ENCODE results near the gene ANKMY1. TPM values are rescaled to one million over a fixed set of nuclear protein-coding genes. Genes with fewer than 3 reads are reported as not detected.

ANKMY1 gene
- total RNA-seq, 1 donor from 2014 or later: 5.9 TPM

- intact Hi-C loops (cut with DNase I): no loop called here
- ATAC-seq (no peak), DNase-seq (ENCODE audit: missing footprints) (peak; percentile 48)
Observed at GRCh38 chr2:240450532-240451107, 107.2 kb downstream of the ANKMY1 start.

- intact Hi-C loops (cut with DNase I): no loop called here
- peak; percentile 11 for DNase-seq (ENCODE audit: missing footprints)
- no peak for ATAC-seq
Observed at GRCh38 chr2:240449764-240450531, 107.8 kb downstream of the ANKMY1 start.

- ATAC-seq (no peak), DNase-seq (ENCODE audit: missing footprints) (no peak)
- intact Hi-C loops (cut with DNase I): no loop called here
Observed at GRCh38 chr2:240448387-240449274, 109.2 kb downstream of the ANKMY1 start.

GRCh38 chr2:240447934-240448333 lies 109.9 kb downstream of the ANKMY1 start:
- DNase-seq (ENCODE audit: missing footprints) (no peak), ATAC-seq (no peak)
- intact Hi-C loops (cut with DNase I): no loop called here

GRCh38 chr2:240447331-240447730 lies 110.5 kb downstream of the ANKMY1 start:
- intact Hi-C loops (cut with DNase I): no loop called here
- no peak for DNase-seq (ENCODE audit: missing footprints)
- ATAC-seq: no peak

GRCh38 chr2:240446664-240447175 lies 111.1 kb downstream of the ANKMY1 start:
- DNase-seq (ENCODE audit: missing footprints) (no peak), ATAC-seq (no peak)
- intact Hi-C loops (cut with DNase I): no loop called here

GRCh38 chr2:240445961-240446663 lies 111.7 kb downstream of the ANKMY1 start:
- intact Hi-C loops (cut with DNase I): no loop called here
- no peak for DNase-seq (ENCODE audit: missing footprints)
- ATAC-seq: no peak

- DNase-seq (ENCODE audit: missing footprints): no peak
- intact Hi-C loops (cut with DNase I): no loop called here
- no peak for ATAC-seq
Observed at GRCh38 chr2:240444464-240444863, 113.3 kb downstream of the ANKMY1 start.

- intact Hi-C loops (cut with DNase I): no loop called here
- DNase-seq (ENCODE audit: missing footprints): no peak
- no peak for ATAC-seq
Observed at GRCh38 chr2:240443891-240444301, 113.9 kb downstream of the ANKMY1 start.

GRCh38 chr2:240442891-240443715 lies 114.7 kb downstream of the ANKMY1 start:
- intact Hi-C loops (cut with DNase I): no loop called here
- no peak for ATAC-seq
- DNase-seq (ENCODE audit: missing footprints): no peak

GRCh38 chr2:240441993-240442411 lies 115.8 kb downstream of the ANKMY1 start:
- DNase-seq (ENCODE audit: missing footprints) (no peak), ATAC-seq (no peak)
- intact Hi-C loops (cut with DNase I): no loop called here

GRCh38 chr2:240441326-240441992 lies 116.3 kb downstream of the ANKMY1 start:
- intact Hi-C loops (cut with DNase I): no loop called here
- peak; percentile 68 for DNase-seq (ENCODE audit: missing footprints)

GRCh38 chr2:240440704-240441320 lies 117.0 kb downstream of the ANKMY1 start:
- peak; percentile 20 for DNase-seq (ENCODE audit: missing footprints)
- intact Hi-C loops (cut with DNase I): no loop called here
- ATAC-seq: no peak

More at GRCh38 chr2:240441326-240441992, 116.3 kb downstream of the ANKMY1 start:
- ATAC-seq: no peak

GRCh38 chr2:240440251-240440650 lies 117.5 kb downstream of the ANKMY1 start:
- intact Hi-C loops (cut with DNase I): no loop called here
- DNase-seq (ENCODE audit: missing footprints) (peak; percentile 46), ATAC-seq (no peak)

- DNase-seq (ENCODE audit: missing footprints) (peak; percentile 45), ATAC-seq (no peak)
- intact Hi-C loops (cut with DNase I): loop anchor here (2.0 to 5.0 kb wide), 3 partner anchors 87 to 289 kb away; no protein-coding TSS in a partner anchor
Observed at GRCh38 chr2:240439698-240440151, 118.1 kb downstream of the ANKMY1 start.

- peak; percentile 20 for ATAC-seq
- intact Hi-C loops (cut with DNase I): loop anchor here (1.0 to 5.0 kb wide), 5 partner anchors 87 to 288 kb away; no protein-coding TSS in a partner anchor
Observed at GRCh38 chr2:240438810-240439697, 118.7 kb downstream of the ANKMY1 start.

More at GRCh38 chr2:240438810-240439697, 118.7 kb downstream of the ANKMY1 start:
- DNase-seq (ENCODE audit: missing footprints): peak; percentile 69
